Endothelial cell of umbilical vein (primary cell): Measurements from ENCODE around the gene FRG2B. TPM values are rescaled to one million over a fixed set of nuclear protein-coding genes. Genes with fewer than 3 reads are reported as not detected.
"Not testable (repeated sequence)": the region's sequence is repeated elsewhere in the genome, so short reads cannot be mapped to it uniquely, and the experiment has no call there.

Experiments used
- BruUV-seq: library from RNA; stranded (reverse); fragments of 400-500 nt; replicated peaks from 2 replicates; lab custom pipeline; 2021; lab: Mats Ljungman, UMichigan
- CTCF ChIA-PET: fragments of 300-600, 350-600 bp; sonication (Branson Sonifier 250); formaldehyde crosslinking; loops from one replicate; lab custom pipeline; 2021; ENCODE audit warnings: antibody characterized with exemption, inconsistent platforms; lab: Charles Lee
- POLR2A ChIA-PET: fragments of 300-600, 350-600 bp; sonication (Branson Sonifier 250); formaldehyde crosslinking; loops from one replicate; lab custom pipeline; 2021; ENCODE audit warnings: antibody characterized with exemption, inconsistent platforms; lab: Charles Lee
- DNase-seq: peaks from one replicate; pipeline ENCODE4 v3.0.0-alpha.2; 2011; ENCODE audit warnings: low read depth, low spot score
- FAIRE-seq: peaks from 2 replicates; lab custom pipeline; 2011; peaks lifted over from hg19 to GRCh38; lab: Jason Lieb, UNC
- H2AFZ ChIP-seq: 2 replicates; pipeline ENCODE4 v1.6.0; 2012; ENCODE audit warnings: low read depth, low read length, control low read depth, inconsistent platforms
- H3K27ac ChIP-seq: 2 replicates; pipeline ENCODE4 v1.5.1; 2011; ENCODE audit warnings: low read depth, mild to moderate bottlenecking, control low read depth, low read length, moderate library complexity; ENCODE audit not compliant: insufficient read depth
- H3K27me3 ChIP-seq, 2 experiments: 2 replicates each; pipeline versions ENCODE4 v1.6.0 to v1.6.1; 2011; ENCODE audit warnings: low read length in 2 of 2, mixed read lengths in 1 of 2; ENCODE audit not compliant: control insufficient read depth in 2 of 2, insufficient read depth in 2 of 2
- H3K36me3 ChIP-seq, 2 experiments: 2 replicates in 1 of 2; 3 replicates in 1 of 2; pipeline ENCODE4 v1.5.1; 2011; ENCODE audit warnings: low read length in 2 of 2, mild to moderate bottlenecking in 1 of 2, moderate library complexity in 1 of 2; ENCODE audit not compliant: control insufficient read depth in 2 of 2, insufficient read depth in 2 of 2; ENCODE audit errors: extremely low read depth in 1 of 2
- H3K4me1 ChIP-seq: 3 replicates; pipeline ENCODE4 v1.5.1; 2011; ENCODE audit warnings: mild to moderate bottlenecking, low read length; ENCODE audit not compliant: control insufficient read depth, insufficient read depth; ENCODE audit errors: extremely low read depth
- H3K4me2 ChIP-seq: 2 replicates; pipeline ENCODE4 v1.6.1; 2011; ENCODE audit warnings: low read length, control low read depth, mixed read lengths; ENCODE audit not compliant: insufficient read depth
- H3K4me3 ChIP-seq, 3 experiments: fragments of 200-600 bp in 1 of 3; sonication (generic), shearing (Covaris generic) in 1 of 3; replicated peaks in 1 of 3; 2 replicates each; pipeline ENCODE4 v1.5.1; 2011 to 2016; ENCODE audit warnings: control low read depth in 3 of 3, low read length in 3 of 3, mild to moderate bottlenecking in 2 of 3, inconsistent platforms in 1 of 3, low read depth in 1 of 3, moderate library complexity in 1 of 3; ENCODE audit not compliant: insufficient read depth in 1 of 3
- H3K79me2 ChIP-seq: 2 replicates; pipeline ENCODE4 v1.6.0; 2012; ENCODE audit warnings: low read length, inconsistent platforms; ENCODE audit not compliant: control insufficient read depth, insufficient read depth
- H3K9ac ChIP-seq: replicated peaks from 2 replicates; pipeline ENCODE3; 2011; ENCODE audit warnings: low read length, control low read depth; ENCODE audit not compliant: insufficient read depth; ENCODE audit errors: extremely low read depth
- H3K9me1 ChIP-seq: replicated peaks from 3 replicates; pipeline ENCODE4 v1.6.0; 2011; ENCODE audit warnings: mild to moderate bottlenecking, low read length; ENCODE audit not compliant: control insufficient read depth, insufficient read depth; ENCODE audit errors: extremely low read depth
- H3K9me3 ChIP-seq: replicated peaks from 2 replicates; pipeline ENCODE4 v1.5.1; 2012; ENCODE audit warnings: low read length, inconsistent platforms; ENCODE audit not compliant: control insufficient read depth, insufficient read depth
- H4K20me1 ChIP-seq: replicated peaks from 2 replicates; pipeline ENCODE3; 2011; ENCODE audit warnings: mild to moderate bottlenecking, low read length; ENCODE audit not compliant: control insufficient read depth, insufficient read depth; ENCODE audit errors: extremely low read depth
- CTCF ChIP-seq, 2 donors: IDR thresholded peaks; 1 replicate in 1 of 2; 2 replicates in 1 of 2; pipeline ENCODE4 v1.5.1; 2011; ENCODE audit warnings: low read length in 2 of 2, mild to moderate bottlenecking in 2 of 2, moderate library complexity in 2 of 2, control low read depth in 1 of 2, inconsistent platforms in 1 of 2, low read depth in 1 of 2; ENCODE audit not compliant: insufficient read depth in 1 of 2; ENCODE audit errors: extremely low read depth in 1 of 2
- EZH2 ChIP-seq: IDR thresholded peaks from 2 replicates; pipeline ENCODE4 v1.6.1; 2012; ENCODE audit warnings: borderline replicate concordance, low read depth, mild to moderate bottlenecking, moderate library complexity, low read length, inconsistent platforms; ENCODE audit not compliant: severe bottlenecking
- FOS ChIP-seq: IDR thresholded peaks from 2 replicates; pipeline ENCODE4 v1.6.1; 2011; ENCODE audit warnings: mild to moderate bottlenecking, low read length, moderate library complexity, borderline replicate concordance; ENCODE audit not compliant: insufficient read depth
- GATA2 ChIP-seq: IDR thresholded peaks from 2 replicates; pipeline ENCODE4 v1.7.0; 2011; ENCODE audit warnings: low read depth, mild to moderate bottlenecking, moderate library complexity, mixed read lengths, low read length; ENCODE audit not compliant: insufficient read length, insufficient read depth
- JUN ChIP-seq: IDR thresholded peaks from 2 replicates; pipeline ENCODE4 v1.6.1; 2011; ENCODE audit warnings: borderline replicate concordance, low read depth; ENCODE audit not compliant: insufficient read length, insufficient read depth
- MAX ChIP-seq: IDR thresholded peaks from 2 replicates; pipeline ENCODE4 v1.6.1; 2011; ENCODE audit not compliant: insufficient read depth, insufficient read length
- MYC ChIP-seq: IDR thresholded peaks from one replicate; pipeline ENCODE4 v1.6.1; 2011; ENCODE audit warnings: mild to moderate bottlenecking, low read depth, low read length
- POLR2A ChIP-seq: IDR thresholded peaks from 2 replicates; pipeline ENCODE4 v1.6.1; 2012; ENCODE audit warnings: low read depth, mild to moderate bottlenecking, control low read depth, low read length
- POLR2AphosphoS5 ChIP-seq: IDR thresholded peaks from 2 replicates; pipeline ENCODE4 v1.6.1; 2012; ENCODE audit warnings: low read depth, mild to moderate bottlenecking, control low read depth, low read length, moderate library complexity; ENCODE audit not compliant: insufficient read depth
- dilution Hi-C: fragments of 300-500 bp; cut with MboI; formaldehyde crosslinking; loops from one replicate; pipeline ENCODE4 v1.15.0; 2019; ENCODE audit warnings: low sequenced_read_pairs; ENCODE audit not compliant: extremely low pct_ligation_motif_present
- intact Hi-C: fragments of 100-400 bp; cut with micrococcal nuclease; formaldehyde crosslinking; loops from one replicate; pipeline ENCODE4 v1.10.0; 2022
- polyA plus RNA-seq, 4 experiments: library from polyadenylated mRNA; depleted of rRNA in 3 of 4; stranded (reverse) in 3 of 4; unstranded in 1 of 4; fragments of >200 nt; gene quantifications; 2 replicates each; pipeline versions ENCODE4 v1.2.1 to v1.2.3, GENCODE V29; 2011 to 2012; ENCODE audit warnings: missing spikeins in 1 of 4
- total RNA-seq: library from RNA; stranded (reverse); gene quantifications from 2 replicates; pipeline ENCODE4 v1.2.3, GENCODE V29; 2021

The FRG2B gene
- total and polyA plus RNA-seq, 2 donors (not counting 3 experiments of a cell fraction or from before 2014, with no cell fraction given) = not detected

DNA sequence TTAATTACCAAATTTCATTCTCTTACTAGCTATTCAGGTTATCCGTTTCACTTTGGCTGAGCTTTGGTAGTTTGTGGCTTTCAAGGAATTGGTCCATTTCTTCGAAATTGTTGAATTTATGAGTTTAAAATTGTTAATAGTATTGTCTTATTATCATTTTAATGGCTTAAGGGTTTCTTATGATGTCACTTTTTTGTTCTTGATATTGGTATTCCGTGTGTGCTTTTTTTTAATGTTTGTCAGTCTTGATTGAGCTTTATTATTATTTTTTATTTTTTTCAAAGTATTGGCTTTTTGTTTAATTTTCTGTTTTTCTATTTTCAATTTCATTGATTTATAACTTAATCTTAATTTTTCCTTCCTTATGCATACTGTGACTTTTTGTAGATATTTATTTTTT, 25.9 kb downstream of the FRG2B start:
- FAIRE-seq (no peak), DNase-seq (no peak)
- Histone ChIP-seq H3K9me1 (no peaks in the 10 kb centered on the region), H3K27me3 (no peaks in the 10 kb centered on the region), H3K4me3 (no peak overlapping the region), H4K20me1 (no peaks in the 10 kb centered on the region), H2AFZ (no peak overlapping the region), H3K79me2 (no peaks in the 10 kb centered on the region), H3K36me3 (no peaks in the 10 kb centered on the region), H3K9ac (no peak overlapping the region), H3K4me1 (no peaks in the 10 kb centered on the region), H3K27ac (no peak overlapping the region), H3K9me3 (no peaks in the 10 kb centered on the region), H3K4me2 (no peak overlapping the region)
- TF ChIP-seq POLR2A = no peak
- no peak for TF ChIP-seq POLR2AphosphoS5
- TF ChIP-seq FOS = no peak
- no peak for TF ChIP-seq CTCF (IDR thresholded peaks at IDR 0.05; ENCODE audit: extremely low read depth in 1 of 2, insufficient read depth in 1 of 2, low read depth in 1 of 2, low read length in 2 of 2)
- TF ChIP-seq MYC = no peak
- no peak for TF ChIP-seq MAX
- no peak for TF ChIP-seq GATA2
- no peak for TF ChIP-seq JUN
- TF ChIP-seq EZH2 = no peak
- no TSS peak for BruUV-seq
- intact Hi-C loops (no loop called here), dilution Hi-C loops (no loop called here)
- POLR2A ChIA-PET = no interaction called here
- CTCF ChIA-PET = no interaction called here

- H3K27ac ChIP-seq, H3K27me3 ChIP-seq, H3K9ac ChIP-seq, DNase-seq, H3K9me1 ChIP-seq, POLR2A ChIA-PET, dilution Hi-C loops, H3K36me3 ChIP-seq, intact Hi-C loops, FAIRE-seq, H2AFZ ChIP-seq, H3K79me2 ChIP-seq, CTCF ChIA-PET, BruUV-seq, H3K4me1 ChIP-seq, H3K9me3 ChIP-seq, H3K4me3 ChIP-seq, H3K4me2 ChIP-seq, H4K20me1 ChIP-seq: not testable (repeated sequence)
These were observed 26.7 kb downstream of the FRG2B start for GRCh38 chr10:133599869-133600268.
